Adrenal gland (tissue), 5 donors: ENCODE data around the gene SNRNP200.

Experiments
- POLR2A ChIP-seq, 2 donors: fragments of 450-650 bp; IDR thresholded peaks; one replicate each; pipeline ENCODE4 v1.6.1; 2017; ENCODE audit warnings: antibody characterized with exemption in 2 of 2, mild to moderate bottlenecking in 2 of 2, moderate library complexity in 1 of 2
- TF ChIP-seq, protein P1 (sequence below), 6 experiments: fragments of 450-650 bp in 4 of 6; fragments of 200-600 bp in 2 of 6; sonication (generic) in 1 of 6; IDR thresholded peaks; 1 replicate in 5 of 6; 2 replicates in 1 of 6; pipeline versions ENCODE4 v1.5.1 to v1.8.0; 2016 to 2021; ENCODE audit warnings: antibody characterized with exemption in 6 of 6, mild to moderate bottlenecking in 2 of 6, moderate library complexity in 1 of 6
- donor health status: DM: no; HTN: no; CAD: no.

DNA sequence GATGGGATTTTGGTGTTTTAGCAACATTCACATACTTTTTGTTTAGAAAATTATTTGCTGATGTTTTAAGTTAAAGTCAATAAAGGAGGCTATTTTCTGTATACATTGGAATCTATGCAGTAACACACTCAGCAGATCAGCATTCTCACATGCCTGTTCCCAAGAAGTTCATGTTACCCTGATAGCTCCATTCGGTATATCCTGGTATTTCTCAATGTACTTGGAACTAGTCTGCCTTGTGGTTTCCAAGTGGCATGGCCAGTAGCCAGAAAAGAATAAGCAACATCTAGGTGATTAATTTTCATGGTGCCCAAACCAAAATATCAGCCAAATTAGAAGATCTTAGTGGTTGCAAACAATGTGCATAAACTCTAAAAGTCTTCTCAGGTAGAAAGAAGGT, 25.1 kb upstream of the SNRNP200 start:
- TF ChIP-seq, protein P1, sequence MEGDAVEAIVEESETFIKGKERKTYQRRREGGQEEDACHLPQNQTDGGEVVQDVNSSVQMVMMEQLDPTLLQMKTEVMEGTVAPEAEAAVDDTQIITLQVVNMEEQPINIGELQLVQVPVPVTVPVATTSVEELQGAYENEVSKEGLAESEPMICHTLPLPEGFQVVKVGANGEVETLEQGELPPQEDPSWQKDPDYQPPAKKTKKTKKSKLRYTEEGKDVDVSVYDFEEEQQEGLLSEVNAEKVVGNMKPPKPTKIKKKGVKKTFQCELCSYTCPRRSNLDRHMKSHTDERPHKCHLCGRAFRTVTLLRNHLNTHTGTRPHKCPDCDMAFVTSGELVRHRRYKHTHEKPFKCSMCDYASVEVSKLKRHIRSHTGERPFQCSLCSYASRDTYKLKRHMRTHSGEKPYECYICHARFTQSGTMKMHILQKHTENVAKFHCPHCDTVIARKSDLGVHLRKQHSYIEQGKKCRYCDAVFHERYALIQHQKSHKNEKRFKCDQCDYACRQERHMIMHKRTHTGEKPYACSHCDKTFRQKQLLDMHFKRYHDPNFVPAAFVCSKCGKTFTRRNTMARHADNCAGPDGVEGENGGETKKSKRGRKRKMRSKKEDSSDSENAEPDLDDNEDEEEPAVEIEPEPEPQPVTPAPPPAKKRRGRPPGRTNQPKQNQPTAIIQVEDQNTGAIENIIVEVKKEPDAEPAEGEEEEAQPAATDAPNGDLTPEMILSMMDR (IDR thresholded peaks at IDR 0.05): no peak
- TF ChIP-seq POLR2A (IDR thresholded peaks at IDR 0.05): no peak
